Upper lobe of right lung (tissue), 1 donor: ENCODE measurements around the gene SCN4B. TPM values are rescaled to one million over a fixed set of nuclear protein-coding genes. Genes with fewer than 3 reads are reported as not detected.

ENCODE experiments used
- ATAC-seq: fragments of 200-7000 bp; cut with Tn5 transposase; one replicate; pipeline ENCODE4 v1.9.1; 2020; ENCODE audit warnings: mild to moderate bottlenecking, moderate library complexity
- DNase-seq: peaks from one replicate; pipeline ENCODE4 v3.0.0-alpha.2; 2020
- H3K27ac ChIP-seq: fragments of 200-600 bp; one replicate; pipeline ENCODE4 v1.8.0; 2022
- H3K27me3 ChIP-seq: fragments of 200-600 bp; one replicate; pipeline ENCODE4 v1.8.0; 2022; ENCODE audit warnings: mild to moderate bottlenecking
- H3K36me3 ChIP-seq: fragments of 200-600 bp; one replicate; pipeline ENCODE4 v1.8.0; 2022
- H3K4me1 ChIP-seq: fragments of 200-600 bp; one replicate; pipeline ENCODE4 v1.8.0; 2022
- H3K4me3 ChIP-seq: fragments of 200-600 bp; one replicate; pipeline ENCODE4 v1.8.0; 2022; ENCODE audit warnings: mild to moderate bottlenecking
- H3K9me3 ChIP-seq: fragments of 200-600 bp; one replicate; pipeline ENCODE4 v1.8.0; 2022
- intact Hi-C: fragments of 100-400 bp; cut with DNase I; formaldehyde crosslinking; loops from one replicate; pipeline ENCODE4 v1.11.0; 2022
- total RNA-seq: library from RNA; stranded (reverse); fragmentation: NEBNext Ultra II Directional; extraction: Animal tissue kit (Norgen Biotek cat#: 25700); gene quantifications from one replicate; pipeline ENCODE4 v1.2.1, GENCODE V29; 2021
- TF ChIP-seq, protein P1 (sequence below): fragments of 200-600 bp; IDR thresholded peaks from one replicate; pipeline ENCODE4 v1.8.0; 2022; ENCODE audit warnings: antibody characterized with exemption
- donor health status: DM: no; HTN: yes; CAD: no; lungs with severe emphysema.

The SCN4B gene
- total RNA-seq, 1 donor from 2014 or later: 7.2 TPM

DNA sequence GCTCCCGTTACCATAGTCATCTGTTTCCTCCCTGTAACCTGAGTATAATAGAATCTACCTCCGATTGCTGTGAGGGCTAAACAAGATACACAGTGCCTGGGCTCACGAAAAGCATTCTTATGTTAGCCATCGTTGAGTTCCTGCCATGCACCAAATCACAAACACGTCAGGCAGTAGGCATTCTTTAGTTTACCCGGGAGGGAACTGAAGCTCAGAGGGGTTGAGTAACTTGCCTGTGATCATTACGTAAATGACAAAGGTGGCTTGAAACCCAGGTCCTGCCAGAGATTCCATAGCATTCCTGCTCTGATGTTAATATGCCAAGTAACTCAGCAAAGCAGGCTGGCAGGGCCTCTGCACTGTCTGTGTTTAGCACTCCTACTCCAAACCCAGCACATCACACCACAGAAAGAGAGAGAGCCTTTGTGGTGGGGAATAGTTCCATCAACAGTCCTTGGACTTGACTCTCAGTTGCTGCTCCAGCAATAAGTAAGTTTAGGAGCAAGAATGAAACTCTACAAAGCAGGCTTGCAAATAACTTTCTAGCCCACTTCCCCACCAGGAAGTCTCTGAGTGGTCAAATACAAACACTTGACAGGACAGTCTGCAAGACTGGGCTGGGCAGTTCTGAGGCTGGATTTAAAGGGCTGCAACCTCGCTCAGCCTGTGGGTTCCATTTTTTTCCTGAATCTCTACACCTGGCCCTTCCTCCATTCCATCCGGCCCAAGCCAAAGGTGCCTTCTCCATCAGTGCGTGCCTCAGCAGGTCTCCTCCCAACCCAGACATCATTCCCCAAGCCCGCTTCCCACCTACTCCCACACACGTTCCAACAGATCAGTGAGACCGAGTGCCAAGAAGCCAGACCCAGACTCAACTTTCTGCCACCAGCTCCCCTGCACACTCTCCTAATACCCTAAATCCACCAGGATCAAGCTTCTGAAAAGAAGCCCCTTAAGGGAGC is 22.7 kb upstream of the SCN4B start:
- H3K36me3 ChIP-seq: no peaks in the 10 kb centered on the region
- intact Hi-C loops: no loop called here
- peak overlapping the region; percentile 43 for H3K4me3 ChIP-seq
- peak; percentile 60 for ATAC-seq
- peak overlapping the region; percentile 11 for H3K27ac ChIP-seq
- TF ChIP-seq, protein P1, sequence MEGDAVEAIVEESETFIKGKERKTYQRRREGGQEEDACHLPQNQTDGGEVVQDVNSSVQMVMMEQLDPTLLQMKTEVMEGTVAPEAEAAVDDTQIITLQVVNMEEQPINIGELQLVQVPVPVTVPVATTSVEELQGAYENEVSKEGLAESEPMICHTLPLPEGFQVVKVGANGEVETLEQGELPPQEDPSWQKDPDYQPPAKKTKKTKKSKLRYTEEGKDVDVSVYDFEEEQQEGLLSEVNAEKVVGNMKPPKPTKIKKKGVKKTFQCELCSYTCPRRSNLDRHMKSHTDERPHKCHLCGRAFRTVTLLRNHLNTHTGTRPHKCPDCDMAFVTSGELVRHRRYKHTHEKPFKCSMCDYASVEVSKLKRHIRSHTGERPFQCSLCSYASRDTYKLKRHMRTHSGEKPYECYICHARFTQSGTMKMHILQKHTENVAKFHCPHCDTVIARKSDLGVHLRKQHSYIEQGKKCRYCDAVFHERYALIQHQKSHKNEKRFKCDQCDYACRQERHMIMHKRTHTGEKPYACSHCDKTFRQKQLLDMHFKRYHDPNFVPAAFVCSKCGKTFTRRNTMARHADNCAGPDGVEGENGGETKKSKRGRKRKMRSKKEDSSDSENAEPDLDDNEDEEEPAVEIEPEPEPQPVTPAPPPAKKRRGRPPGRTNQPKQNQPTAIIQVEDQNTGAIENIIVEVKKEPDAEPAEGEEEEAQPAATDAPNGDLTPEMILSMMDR: no peak
- H3K4me1 ChIP-seq: peaks cover 13% of the 10 kb centered on the region
- DNase-seq: no peak
- H3K27me3 ChIP-seq: no peaks in the 10 kb centered on the region
- H3K9me3 ChIP-seq: no peaks in the 10 kb centered on the region

DNA sequence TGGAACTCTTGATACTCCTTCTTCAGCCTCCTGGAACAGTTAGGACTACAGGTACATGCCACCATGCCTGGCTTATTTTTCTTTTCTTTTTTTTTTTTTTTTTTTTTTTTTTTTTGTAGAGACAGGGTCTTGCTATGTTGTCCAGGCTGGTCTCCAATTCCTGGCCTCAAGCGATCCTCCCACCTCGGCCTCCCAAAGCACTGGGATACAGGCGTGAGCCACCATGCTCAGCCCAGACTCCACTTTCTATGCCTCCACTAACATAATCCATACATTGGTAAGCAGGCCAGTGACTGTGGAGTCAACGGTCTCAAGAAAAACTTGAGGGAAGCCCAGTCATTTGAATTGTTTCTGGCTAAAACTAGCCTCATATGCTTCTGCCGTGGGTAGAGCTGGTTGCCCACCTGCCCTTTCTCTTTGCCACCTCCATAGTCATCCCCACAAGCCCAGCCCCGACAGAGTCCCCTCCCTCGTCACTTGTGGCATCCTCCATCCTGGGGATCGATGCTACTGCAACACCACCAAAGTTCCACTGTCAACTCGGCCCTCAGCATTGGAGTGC is 21.5 kb upstream of the SCN4B start:
- no peaks in the 10 kb centered on the region for H3K9me3 ChIP-seq
- H3K4me3 ChIP-seq: no peak overlapping the region
- peaks cover 13% of the 10 kb centered on the region for H3K4me1 ChIP-seq
- no peaks in the 10 kb centered on the region for H3K36me3 ChIP-seq
- no peak overlapping the region for H3K27ac ChIP-seq
- TF ChIP-seq, protein P1: no peak
- no peaks in the 10 kb centered on the region for H3K27me3 ChIP-seq
- intact Hi-C loops: no loop called here
- ATAC-seq (no peak), DNase-seq (no peak)

DNA sequence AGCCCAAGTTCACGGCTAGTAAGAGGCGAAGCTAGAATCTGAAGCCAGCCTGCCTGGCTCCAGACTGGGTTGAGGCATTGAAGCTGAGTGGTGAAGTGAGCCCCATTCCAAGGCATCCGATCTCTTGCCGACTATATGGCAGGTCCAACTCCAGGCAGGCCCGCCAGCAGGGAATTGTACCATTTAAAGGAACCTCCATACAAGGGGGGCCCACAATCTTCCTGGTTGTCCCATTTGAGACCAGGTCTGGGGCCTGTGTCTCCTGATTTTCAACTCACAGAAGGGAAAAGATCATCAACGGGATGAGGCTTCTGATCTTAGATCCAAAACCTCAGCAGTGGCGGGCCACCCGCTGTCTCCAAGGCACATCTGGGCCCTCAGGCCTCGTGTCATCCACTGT is 19.7 kb upstream of the SCN4B start:
- ATAC-seq (no peak), DNase-seq (no peak)
- Histone ChIP-seq H3K4me1 (peaks cover 13% of the 10 kb centered on the region), H3K4me3 (no peak overlapping the region), H3K36me3 (no peaks in the 10 kb centered on the region), H3K9me3 (no peaks in the 10 kb centered on the region), H3K27ac (no peak overlapping the region), H3K27me3 (no peaks in the 10 kb centered on the region)
- intact Hi-C loops: no loop called here
- TF ChIP-seq, protein P1: no peak

DNA sequence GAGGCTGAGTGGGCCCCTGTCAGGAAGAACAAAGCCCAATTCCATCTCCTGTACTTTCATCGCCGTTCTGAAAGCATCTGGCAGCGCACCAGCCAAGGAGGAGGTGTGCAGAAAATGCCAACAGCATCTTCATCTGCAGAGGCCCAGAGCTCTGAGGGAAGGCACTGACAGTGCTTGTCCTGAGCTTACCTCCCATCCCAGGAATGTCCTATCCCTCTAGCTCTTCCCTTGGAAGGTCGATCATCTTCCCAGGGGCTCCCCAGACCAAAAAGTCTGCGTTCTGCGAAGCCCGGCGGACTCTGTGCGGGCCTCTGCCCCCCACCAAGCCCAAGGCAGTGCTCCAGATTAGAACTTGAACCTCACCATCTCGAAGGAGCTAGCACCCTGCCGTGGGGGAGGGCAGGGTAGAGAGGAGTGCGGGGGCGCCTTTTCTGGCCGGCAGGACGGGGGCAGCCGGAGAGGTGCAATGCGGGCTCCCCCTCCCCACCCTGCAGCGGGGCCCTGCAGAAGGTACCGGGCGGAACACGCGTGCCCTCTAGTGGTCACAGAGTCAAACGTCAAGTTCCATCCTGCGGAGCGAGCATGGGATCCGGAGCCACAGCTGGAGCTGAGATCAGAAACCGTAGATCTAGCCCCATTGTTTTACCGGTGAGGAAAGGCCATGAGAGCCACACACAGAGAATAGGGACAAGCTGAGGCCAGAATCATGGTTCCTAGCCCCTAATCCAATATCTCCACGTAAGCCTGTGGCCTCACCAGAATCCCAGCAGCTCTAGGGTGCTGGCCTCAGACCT is 18.8 kb upstream of the SCN4B start:
- no peaks in the 10 kb centered on the region for H3K9me3 ChIP-seq
- no peak overlapping the region for H3K27ac ChIP-seq
- H3K36me3 ChIP-seq: no peaks in the 10 kb centered on the region
- intact Hi-C loops: no loop called here
- peak; percentile 85 for DNase-seq
- peaks cover 13% of the 10 kb centered on the region for H3K4me1 ChIP-seq
- TF ChIP-seq, protein P1: peak; percentile 93
- ATAC-seq: peak; percentile 86
- H3K27me3 ChIP-seq: no peaks in the 10 kb centered on the region
- no peak overlapping the region for H3K4me3 ChIP-seq

DNA sequence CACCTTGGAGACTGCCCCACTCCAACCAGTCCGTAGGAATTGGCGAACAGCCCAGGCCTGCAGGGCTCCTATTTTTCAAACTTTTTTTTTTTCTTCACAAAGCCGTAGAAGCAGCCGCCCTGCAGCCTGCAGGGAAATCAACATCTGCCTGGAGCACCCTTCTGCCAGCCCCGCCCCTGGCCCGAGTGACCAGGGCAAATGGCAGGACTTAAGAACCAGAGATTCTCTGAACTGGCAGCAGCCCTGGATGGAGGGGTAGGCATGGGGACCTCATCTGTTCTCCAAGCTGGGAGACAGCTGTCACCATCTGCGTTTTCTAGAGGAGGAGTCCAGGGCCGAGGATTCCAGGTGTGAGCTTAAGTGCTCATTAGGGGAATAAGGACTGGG is 18.3 kb upstream of the SCN4B start:
- TF ChIP-seq, protein P1: no peak
- DNase-seq (no peak), ATAC-seq (no peak)
- no peak overlapping the region for H3K27ac ChIP-seq
- H3K27me3 ChIP-seq: no peaks in the 10 kb centered on the region
- H3K4me3 ChIP-seq: no peak overlapping the region
- peaks cover 13% of the 10 kb centered on the region for H3K4me1 ChIP-seq
- H3K36me3 ChIP-seq: no peaks in the 10 kb centered on the region
- no peaks in the 10 kb centered on the region for H3K9me3 ChIP-seq
- intact Hi-C loops: no loop called here
